COR-L47 (cell line): Measurements from ENCODE around the gene CP.
"Not testable (repeated sequence)": the region's sequence is repeated elsewhere in the genome, so short reads cannot be mapped to it uniquely, and the experiment has no call there.

Source experiments
- DNase-seq: peaks from one replicate; lab custom pipeline; 2025; lab: John Stamatoyannopoulos, UW

The CP gene

DNA sequence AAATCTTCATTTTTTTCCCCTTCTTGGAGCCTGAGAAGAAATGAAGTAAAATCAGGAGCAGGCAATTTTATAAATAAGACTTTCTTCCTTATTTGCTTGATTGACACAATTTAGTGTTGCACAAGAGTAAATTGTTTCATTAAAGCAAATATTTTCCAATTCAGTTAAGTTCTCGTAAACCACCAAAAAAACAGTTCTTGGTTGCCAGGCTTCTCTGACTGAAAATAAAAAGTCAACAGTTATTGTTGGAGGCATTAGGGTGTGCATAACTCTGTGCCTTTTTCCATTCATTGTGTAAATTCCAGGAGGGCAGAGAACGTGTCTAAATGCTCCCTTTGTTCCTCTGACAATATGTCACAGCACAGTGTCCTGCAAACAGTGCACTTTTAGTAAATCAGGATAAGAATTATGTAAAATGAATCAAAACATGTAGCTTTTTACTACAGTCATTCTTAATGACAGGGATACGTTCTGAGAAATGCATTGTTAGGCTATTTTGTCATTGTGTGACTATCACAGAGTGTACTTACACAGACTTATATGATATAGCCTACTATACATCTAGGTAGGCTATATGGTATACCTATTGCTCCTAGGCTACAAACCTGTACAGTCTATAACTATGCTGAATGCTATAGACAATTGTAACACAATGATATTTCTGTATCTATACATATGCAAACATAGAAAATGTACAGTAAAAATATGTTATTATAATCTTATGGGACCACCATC lies at the start of gene CP:
Gene CP (minus strand): TSS at position 47 of the 735 bp plus-strand sequence. CDS start 37 bp downstream, at position 10.
- DNase-seq, result no peak

DNA sequence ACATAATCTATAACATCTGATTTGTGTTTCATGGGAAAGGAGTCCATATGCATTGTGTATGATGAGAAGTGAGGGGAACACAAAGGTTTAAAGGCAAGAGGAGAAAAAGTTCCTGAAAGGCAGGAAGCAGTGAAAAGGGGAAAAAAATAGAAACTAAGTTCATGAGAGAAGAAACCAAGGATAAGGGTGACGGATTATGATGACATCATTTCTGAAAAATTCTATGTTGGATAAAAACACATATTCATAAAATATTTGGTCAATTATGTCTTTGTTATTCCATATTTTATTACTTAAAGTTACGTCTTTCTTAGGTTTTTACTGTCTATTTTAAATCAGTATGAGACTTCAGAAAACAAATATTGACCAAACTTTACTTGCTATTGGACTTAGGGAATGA lies 48.6 kb upstream of the CP start:
- DNase-seq, result no peak

DNA sequence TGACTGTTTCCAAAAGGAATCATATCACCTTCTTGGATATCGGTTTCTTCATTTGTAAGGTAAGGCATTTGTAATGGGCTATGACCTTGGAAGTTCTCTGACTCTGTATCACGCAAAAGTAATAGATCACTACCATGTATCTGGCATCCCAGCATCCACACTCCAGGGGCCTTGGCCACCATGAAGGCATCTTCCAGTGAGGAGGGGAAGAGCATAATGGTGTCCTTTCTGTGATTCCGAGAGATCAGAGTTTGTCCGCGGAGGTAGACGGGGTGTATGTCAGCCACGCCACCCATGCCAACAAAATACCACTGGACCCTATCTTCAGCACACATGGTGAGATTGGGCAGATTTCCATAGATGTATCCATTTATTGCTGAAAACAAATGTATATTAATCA lies 48.1 kb upstream of the CP start:
- DNase-seq, result no peak

DNA sequence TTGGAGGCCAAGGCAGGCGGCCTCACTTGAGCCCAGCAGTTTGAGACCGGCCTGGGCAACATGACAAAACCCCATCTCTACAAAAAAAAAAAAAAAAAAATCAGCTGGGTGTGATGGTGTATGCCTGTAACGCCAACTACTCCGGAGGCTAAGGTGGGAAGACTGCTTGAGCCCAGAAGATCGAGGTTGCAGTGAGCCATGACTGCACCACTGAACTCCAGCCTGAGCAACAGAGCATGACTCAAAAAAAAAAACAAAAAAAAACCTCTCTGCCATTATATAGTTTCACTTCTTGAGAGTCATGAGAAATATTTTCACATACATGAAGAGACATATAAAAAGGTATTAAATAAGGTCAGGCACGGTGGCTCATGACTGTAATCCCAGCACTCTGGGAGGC lies 45.9 kb upstream of the CP start:
- DNase-seq, result no peak

DNA sequence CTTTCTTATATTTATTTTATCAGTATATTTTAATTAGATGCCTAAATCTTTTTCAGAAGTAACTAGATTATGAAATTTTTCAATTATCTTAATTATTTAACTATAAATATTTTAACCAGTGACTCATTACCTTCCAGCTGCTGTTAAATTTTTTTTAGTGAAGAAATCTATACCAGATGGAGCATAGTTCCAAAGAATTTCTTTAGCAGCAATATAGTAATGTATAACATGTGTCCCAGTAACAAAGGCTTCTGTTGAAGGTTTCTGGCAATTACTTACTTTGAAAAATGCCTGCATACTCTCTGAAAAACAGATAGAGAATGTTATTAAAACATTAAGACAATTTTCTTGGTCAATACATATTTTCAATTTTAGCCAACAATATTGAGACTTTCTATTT lies 45.1 kb upstream of the CP start:
- no peak for DNase-seq

DNA sequence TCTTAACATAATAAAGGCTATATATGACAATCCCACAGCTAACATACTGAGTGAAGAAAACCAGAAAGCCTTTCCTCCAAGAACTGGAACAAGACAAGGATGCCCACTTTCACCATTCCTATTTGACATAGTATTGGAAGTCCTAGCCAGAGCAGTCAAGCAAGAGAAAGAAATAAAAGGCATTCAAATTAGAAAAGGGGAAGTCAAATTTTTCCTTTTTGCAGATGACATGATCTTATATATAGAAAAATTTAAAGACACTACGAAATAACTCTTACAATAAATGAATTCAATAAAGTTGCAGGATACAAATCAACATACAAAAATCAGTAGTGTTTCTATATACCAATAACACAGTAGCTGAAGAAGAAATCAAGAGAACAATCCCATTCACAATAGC lies 42.2 kb upstream of the CP start:
- DNase-seq, result no peak

DNA sequence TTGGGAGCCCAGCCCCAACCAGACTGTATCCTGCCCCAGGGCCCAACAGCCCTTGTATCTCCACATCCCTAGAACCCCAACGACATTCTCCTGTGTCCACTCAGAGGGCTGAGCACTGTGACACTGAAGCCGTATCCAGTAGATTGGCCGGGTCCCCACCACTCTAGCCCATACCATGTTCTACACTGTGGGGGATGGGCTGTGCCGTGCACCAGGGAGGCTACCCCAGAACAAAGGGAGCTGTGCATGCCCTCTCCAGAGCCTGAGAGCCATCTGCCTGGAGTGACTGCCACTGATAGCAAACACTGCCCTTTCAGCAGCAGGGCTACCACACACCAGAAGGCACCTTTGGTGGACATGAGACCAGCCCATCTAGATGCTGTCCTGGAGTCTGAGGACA lies 37.1 kb upstream of the CP start:
- DNase-seq, result no peak

DNA sequence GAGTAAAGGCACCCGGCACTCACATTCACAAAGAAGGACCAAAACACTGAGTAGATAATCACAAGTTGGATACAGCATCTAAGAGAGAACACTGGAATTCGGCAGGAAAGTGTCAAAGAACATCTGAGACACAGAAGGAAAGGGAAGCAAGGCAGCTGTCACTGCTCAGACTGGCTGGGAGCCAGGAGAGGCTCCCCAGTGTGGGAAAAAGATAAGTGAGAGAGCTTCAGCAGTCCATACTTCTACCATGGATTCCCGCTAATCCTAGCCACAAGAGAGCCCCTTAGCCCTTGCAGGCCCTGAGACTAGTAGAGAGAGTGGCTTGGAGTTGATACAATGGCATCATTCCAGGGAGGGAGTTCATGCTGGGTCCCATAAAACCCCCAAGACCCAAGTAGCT lies 36.7 kb upstream of the CP start:
- DNase-seq, result no peak

DNA sequence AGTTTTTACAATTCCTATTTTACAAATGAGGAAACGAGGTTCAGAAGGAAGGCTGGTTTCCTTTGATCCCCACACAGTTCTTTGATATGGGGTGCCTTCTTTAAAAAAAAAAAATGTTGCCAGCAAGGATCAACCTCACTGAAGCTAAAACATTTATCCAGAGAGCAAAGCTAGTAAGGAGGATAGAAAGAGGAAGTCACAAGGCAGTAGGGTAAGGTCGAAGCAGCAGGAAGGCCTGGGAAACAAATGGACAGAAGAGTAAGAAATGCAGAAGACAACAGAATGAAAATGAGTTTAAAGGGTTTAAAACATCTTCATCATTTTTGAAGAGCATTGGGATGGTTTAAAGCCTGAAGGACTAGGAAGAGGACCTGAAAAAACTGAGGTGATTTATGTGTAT lies 30.6 kb upstream of the CP start:
- DNase-seq, result no peak

DNA sequence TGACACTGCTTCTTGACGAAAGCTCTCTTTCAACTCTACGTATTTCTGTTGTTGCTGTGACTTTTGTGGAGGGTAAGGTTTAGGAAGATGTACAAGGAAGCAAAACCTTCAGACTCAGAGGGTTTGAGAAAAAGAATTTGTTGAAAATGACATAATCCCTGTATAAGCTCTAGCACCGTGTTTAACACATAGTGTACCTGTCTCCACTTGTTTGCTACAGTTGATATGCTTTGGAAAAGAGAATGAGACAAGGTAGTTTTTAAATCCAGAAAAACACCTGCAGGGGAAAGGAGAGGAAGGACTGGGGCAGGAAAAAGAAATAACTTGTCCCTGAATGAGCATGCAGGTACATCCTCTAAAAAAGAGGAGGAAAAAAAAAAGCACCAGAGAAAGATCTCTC lies 29.6 kb upstream of the CP start:
- no peak for DNase-seq

DNA sequence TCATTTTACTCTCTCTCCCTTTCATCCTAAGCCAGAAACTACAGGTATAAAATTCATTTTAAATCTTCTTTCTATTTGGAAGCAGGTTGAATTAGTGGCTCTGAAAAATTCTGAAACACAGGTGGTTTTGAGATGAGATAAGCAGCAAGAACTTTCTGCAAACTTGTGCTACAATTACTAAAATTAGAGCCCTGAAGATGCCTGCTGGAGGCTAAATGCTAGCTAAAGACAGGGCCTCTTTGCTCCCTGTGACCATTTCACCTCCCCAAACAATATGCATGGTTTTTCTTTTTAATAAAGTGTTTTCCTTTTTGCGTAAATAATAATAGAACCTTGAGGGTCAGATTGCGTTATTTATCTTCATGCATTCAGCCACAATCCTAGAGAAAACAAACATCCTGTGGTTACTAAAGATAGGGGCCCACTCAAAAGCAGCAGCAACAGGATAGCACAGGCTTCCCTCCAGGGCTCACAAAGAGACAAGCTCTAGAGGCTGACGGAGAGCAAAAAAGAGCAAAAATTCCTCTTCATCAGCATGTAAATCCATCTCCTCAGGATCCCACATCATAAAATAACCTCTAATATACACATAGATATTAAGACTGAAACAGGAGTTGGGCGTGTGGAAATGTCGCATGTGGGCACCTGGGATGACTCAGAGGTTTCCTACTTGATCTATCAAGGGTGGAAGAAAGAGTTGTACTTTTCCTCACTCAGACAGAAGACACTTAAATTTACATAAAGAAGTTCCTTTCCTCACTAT lies 26.5 kb upstream of the CP start:
- DNase-seq, result no peak

DNA sequence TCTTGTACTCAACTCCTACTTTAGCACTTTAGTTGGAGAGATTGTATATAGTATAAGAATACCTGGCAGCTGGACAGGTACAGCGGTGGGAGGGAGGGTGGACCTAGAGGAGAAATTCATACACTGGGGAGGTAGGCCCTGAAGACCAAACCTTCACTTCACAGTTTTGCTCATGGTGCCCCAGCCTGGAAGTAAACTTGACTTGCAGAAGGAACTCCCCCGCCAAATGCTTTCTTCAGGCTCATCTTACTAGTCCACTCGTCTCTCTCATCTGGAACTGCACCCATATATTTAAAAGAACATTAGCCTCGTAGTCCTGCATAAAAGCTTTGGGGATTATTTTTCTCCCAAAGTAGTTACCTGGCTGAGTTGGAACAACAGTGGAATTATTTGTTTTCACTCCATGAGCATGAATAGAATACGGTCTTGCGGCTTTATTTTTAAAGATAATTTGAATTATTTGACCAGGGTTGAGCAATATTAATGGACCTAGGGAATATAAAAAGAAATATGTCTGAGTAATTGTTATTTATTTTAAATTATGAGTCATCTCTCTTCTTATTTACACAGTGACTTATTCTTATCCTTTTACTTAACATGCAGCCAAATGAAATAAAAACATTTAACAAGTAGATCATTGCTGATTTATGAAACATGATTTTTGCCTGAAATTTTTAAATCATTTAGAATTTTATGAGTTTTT lies 25.5 kb upstream of the CP start:
- no peak for DNase-seq

DNA sequence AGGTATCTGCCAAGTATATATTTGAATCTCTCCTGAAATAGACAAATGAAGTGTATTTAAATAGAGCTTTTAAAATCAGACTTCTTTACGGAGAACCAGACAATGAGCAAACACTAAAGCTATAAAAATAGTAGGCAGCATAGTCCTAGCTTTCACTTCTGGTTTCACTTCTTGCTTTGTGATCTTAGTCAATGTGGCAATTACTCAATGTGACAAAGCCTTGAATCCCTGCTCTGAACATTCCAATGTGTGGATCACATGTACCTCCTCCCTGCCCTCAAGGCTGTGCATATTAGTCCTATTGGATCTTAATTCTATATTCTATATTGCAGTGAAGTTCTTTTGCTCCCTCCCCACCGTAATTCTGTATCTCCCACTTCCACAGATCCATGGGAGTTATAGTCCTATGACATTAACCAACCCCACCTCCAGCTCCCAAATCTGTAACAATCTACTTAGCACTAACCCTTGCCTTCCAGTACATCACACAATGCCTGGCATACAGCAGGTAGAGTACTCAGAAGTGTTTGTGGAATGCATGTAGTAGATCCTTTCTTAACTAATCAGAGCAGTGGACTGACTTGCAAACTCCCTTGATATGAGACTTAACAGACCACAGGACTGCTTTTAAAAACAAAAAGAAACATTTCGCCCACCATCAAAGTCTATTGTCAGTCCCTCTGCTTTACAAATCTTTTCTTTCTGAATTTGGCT lies 24.3 kb upstream of the CP start:
- no peak for DNase-seq

DNA sequence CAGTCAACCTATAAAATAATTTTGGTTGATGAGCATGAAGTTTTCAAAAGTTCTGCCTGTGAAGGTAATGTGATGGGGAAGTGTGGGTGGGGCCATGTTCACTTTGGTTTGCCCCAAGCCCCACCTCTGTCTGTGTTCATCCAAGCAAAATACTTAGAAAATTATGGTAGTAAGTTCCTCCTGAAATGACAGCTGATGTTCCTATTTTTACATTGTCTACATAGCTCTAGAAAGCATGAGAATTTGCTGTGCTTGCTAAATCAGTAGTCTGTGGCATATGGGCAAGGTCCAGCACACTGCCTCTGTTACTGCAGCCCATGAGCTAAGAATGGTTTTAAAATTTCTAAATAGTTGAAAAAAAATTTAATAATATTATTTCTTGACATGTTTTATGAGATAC lies 21.9 kb upstream of the CP start:
- DNase-seq, result no peak

DNA sequence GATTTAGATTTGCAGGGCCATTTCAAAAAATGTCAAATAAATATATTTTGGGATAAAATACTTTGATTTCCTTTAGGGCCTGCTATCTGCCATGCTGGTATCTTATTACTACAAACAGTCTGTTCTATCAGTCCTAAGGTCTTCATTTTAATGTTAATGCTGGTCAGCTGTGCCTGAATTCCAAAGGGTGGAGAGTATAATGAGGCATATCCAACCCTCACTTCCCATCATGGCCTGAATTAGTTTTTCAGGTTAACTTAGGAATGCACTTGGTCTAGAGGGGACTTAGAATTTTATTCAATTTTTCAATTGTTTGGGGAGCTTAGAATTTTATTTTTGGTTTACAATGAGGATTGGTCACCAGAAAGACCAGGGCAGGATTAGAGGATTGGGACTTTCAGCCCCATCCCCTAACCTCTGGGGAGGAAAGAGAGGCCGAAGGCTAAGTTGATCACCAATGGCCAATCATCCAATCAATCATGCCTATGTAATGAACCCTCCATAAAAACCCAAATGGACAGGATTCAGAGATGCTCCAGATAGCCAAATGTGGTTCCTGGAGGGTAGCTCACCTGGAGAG lies 17.8 kb upstream of the CP start:
- no peak for DNase-seq

DNA sequence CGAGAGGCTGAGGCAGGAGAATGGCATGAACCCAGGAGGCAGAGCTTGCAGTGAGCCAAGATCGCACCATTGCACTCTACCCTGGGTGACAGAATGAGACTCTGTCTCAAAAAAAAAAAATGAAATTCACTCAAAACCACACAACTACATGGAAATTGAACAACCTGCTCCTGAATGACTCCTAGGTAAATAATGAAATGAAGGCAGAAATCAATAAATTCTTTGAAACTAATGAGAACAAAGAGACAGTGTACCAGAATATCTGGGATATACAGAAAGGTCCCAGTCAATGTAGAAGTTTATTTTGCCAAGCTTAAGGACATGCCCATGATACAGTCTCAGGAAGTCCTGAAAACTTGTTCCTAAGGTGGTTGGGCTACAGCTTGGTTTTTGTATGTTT lies 16.6 kb upstream of the CP start:
- DNase-seq, result not testable (repeated sequence)

DNA sequence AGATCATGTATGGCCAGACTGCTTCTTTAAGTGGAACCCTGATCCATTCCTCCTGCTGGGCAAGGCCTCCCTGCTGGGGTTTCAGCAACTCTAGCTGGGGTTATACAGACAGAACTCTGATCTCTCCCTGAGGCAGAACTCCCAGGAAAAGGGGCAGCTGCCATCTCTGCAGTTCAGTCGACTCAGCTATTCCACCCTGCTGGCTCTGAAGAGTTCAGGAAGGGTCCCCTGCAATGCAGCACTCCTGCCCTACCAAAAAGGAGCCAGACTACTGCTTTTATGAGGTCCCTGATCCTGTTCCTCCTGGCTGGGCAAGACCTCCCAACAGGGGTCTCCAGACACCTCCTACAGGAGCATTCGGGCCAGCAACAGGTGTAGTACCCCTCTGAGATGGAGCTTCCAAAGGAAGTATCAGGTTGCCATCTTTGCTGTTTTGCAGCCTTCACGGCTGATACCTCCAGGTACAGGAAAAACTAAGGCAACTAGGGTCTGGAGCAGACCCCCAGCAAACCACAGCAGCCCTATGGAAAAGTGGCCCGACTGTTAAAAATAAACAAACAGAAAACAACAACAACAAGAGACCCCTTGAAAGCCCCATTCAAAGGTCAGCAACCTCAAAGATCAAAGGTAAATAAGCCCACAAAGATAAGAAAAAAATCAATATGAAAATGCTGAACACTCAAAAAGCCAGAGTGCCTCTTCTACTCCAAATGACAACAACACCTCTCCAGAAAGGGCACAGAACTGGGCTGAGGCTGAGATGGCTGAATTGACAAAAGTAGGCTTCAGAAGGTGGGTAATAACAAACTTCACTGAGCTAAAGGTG lies 14.2 kb upstream of the CP start:
- DNase-seq, result no peak

DNA sequence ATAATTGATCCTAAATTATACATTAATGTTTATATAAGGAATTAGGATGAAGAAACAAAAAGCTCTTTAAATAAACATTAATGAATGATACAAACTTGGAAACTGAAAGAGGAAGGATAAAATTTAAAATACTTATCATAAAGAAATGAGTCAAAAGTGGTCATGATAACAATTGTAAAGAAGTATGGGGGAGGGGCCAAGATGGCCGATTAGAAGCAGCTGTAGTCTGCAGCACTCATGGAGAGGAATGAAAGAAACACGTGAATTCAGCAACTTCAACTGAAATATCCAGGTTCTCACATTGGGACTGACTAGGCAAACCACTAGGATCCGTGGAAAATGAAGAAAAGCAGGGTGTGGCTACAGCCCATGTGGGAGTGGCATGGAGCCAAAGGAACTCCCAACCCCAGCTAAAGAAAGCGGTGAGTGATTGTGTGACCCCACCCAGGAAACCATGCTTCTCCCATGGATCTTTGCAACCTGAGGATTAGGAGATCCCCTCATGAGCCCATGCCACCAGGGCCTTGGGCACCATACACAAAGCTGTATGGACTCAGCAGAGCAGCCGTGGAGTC lies 13.1 kb upstream of the CP start:
- DNase-seq, result no peak

DNA sequence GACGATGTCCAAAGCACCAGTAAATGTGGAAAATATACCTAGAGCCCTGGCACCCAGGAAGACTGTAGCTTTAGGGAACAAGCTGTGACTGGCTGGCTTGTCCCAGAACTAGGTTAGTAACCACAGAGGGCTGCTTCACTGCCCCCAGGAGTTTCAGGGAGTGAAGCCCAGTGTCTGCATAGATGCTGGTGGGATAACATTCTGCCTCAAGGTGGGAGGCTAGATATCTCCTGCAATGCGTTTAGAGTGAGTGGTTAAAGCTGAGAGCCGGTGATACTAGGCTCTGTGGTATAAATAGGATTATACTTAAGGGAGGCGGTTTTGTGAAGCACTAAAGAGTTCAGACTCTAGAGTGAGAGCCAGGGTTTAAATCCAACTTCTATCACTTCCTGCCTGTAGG lies 11.7 kb upstream of the CP start:
- DNase-seq, result no peak

DNA sequence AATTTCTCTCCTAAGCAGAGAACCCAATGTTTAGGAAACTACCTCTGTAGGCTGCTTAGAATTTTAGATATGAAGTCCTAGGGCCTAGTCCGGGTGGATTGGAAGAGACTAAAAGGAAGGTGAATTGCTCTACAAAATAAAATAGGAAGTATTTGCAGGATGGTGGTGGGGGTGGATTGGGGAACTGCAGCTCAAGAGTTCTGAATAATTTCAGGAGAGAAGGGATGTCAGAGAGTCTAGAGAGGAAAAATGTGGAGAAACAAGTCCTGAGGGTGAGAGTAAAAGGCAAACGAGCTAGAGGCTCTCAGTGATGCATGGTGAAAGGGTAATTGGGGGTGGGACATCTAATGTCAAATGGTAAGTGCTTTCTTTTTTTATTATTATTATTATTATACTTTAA lies 10.2 kb upstream of the CP start:
- no peak for DNase-seq
